Calu3 (cell line): ENCODE measurements around the gene SLC22A1. TPM values are rescaled to one million over a fixed set of nuclear protein-coding genes. Genes with fewer than 3 reads are reported as not detected.

ENCODE experiments used
- BruUV-seq: library from RNA; stranded (reverse); fragments of 400-500 nt; replicated peaks from 2 replicates; lab custom pipeline; 2021; lab: Mats Ljungman, UMichigan
- CTCF ChIA-PET: fragments of 300-600 bp; sonication (Branson Sonifier 250); formaldehyde crosslinking; loops from one replicate; lab custom pipeline; 2022; ENCODE audit warnings: antibody characterized with exemption; lab: Charles Lee
- DNase-seq: peaks from one replicate; pipeline ENCODE4 v3.0.0; 2022
- H3K27ac Mint-ChIP-seq: one replicate; pipeline ENCODE4 v1.8.0; 2022; ENCODE audit warnings: mixed read lengths; ENCODE audit not compliant: unreplicated experiment
- H3K27me3 Mint-ChIP-seq: one replicate; pipeline ENCODE4 v1.8.0; 2022; ENCODE audit warnings: mixed read lengths; ENCODE audit not compliant: unreplicated experiment
- H3K36me3 Mint-ChIP-seq: one replicate; pipeline ENCODE4 v1.8.0; 2022; ENCODE audit warnings: mild to moderate bottlenecking, moderate library complexity, mixed read lengths; ENCODE audit not compliant: insufficient read depth, unreplicated experiment
- H3K4me1 Mint-ChIP-seq: one replicate; pipeline ENCODE4 v1.8.0; 2022; ENCODE audit warnings: mild to moderate bottlenecking, low read depth, mixed read lengths; ENCODE audit not compliant: unreplicated experiment
- H3K4me3 Mint-ChIP-seq: one replicate; pipeline ENCODE4 v1.8.0; 2022; ENCODE audit warnings: mild to moderate bottlenecking, low read depth, moderate library complexity, mixed read lengths; ENCODE audit not compliant: unreplicated experiment
- H3K9me3 Mint-ChIP-seq: one replicate; pipeline ENCODE4 v1.8.0; 2022; ENCODE audit warnings: low read depth, mixed read lengths; ENCODE audit not compliant: unreplicated experiment
- CTCF ChIP-seq: fragments of 200-600 bp; IDR thresholded peaks from one replicate; pipeline ENCODE4 v1.8.0; 2022; ENCODE audit warnings: antibody characterized with exemption; ENCODE audit not compliant: unreplicated experiment
- intact Hi-C: fragments of 100-400 bp; cut with micrococcal nuclease; formaldehyde crosslinking; loops from one replicate; pipeline ENCODE4 v1.10.0; 2022; ENCODE audit not compliant: unreplicated experiment
- total RNA-seq: library from RNA; stranded (reverse); gene quantifications from 2 replicates; pipeline ENCODE4 v1.2.3, GENCODE V29; 2022

The SLC22A1 gene
- total RNA-seq, 1 experiment from 2014 or later, result 5.0 TPM

- Mint-ChIP-seq H3K27me3 (no peaks in the 10 kb centered on the region), H3K9me3 (peaks cover 5% of the 10 kb centered on the region), H3K4me1 (peaks cover 7% of the 10 kb centered on the region), H3K27ac (no peak overlapping the region), H3K36me3 (no peaks in the 10 kb centered on the region), H3K4me3 (no peak overlapping the region)
- TF ChIP-seq CTCF, result no peak
- DNase-seq, result no peak
- CTCF ChIA-PET, result interaction anchor here (0.7 kb wide), 1 partner anchor 49 kb away, joined by 5 read pairs; no protein-coding TSS in a partner anchor
- intact Hi-C loops, result no loop called here
- BruUV-seq, result no TSS peak
These were observed 83.1 kb downstream of the SLC22A1 start for GRCh38 chr6:160204710-160205109.

GRCh38 chr6:160207618-160208017 lies 86.0 kb downstream of the SLC22A1 start:
- intact Hi-C loops, result no loop called here
- DNase-seq, result no peak
- Mint-ChIP-seq H3K4me1 (no peaks in the 10 kb centered on the region), H3K4me3 (no peak overlapping the region), H3K27me3 (no peaks in the 10 kb centered on the region), H3K27ac (no peak overlapping the region), H3K9me3 (peaks cover 5% of the 10 kb centered on the region), H3K36me3 (no peaks in the 10 kb centered on the region)
- BruUV-seq, result no TSS peak
- CTCF ChIA-PET, result no interaction called here
- no peak for TF ChIP-seq CTCF

Other genes starting within 250 kb of the SLC22A1 start
- gene MAS1, start 230.8 kb upstream of the SLC22A1 start, total RNA-seq, result not detected in 2 replicates
- 109 and 127 TPM in 2 replicates for gene IGF2R, start 152.7 kb upstream of the SLC22A1 start, total RNA-seq
- gene SLC22A2, start 137.0 kb downstream of the SLC22A1 start, total RNA-seq, result not detected in 2 replicates
- 3.3 and 8.1 TPM in 2 replicates for gene SLC22A3, start 226.6 kb downstream of the SLC22A1 start, total RNA-seq